Measurements from ENCODE around the gene ST7.
"Not testable (repeated sequence)": the region's sequence is repeated elsewhere in the genome, so short reads cannot be mapped to it uniquely, and the experiment has no call there.

Gene ST7

GRCh38 chr7:117243390-117243789, 290.1 kb downstream of the ST7 start:
- DNase-seq = no peak

GRCh38 chr7:117245703-117246102, 292.4 kb downstream of the ST7 start:
- not testable (repeated sequence) for DNase-seq

- DNase-seq = no peak
These were observed 294.5 kb downstream of the ST7 start for GRCh38 chr7:117247809-117248208.

- no peak for DNase-seq
These were observed 295.5 kb downstream of the ST7 start for GRCh38 chr7:117248829-117249228.

GRCh38 chr7:117249696-117250095, 296.4 kb downstream of the ST7 start:
- no peak for DNase-seq

GRCh38 chr7:117250245-117250644, 296.9 kb downstream of the ST7 start:
- no peak for DNase-seq

- no peak for DNase-seq
These were observed 297.5 kb downstream of the ST7 start for GRCh38 chr7:117250801-117251200.

GRCh38 chr7:117251687-117252086, 298.4 kb downstream of the ST7 start:
- DNase-seq = no peak

- no peak for DNase-seq
These were observed 306.3 kb downstream of the ST7 start for GRCh38 chr7:117259615-117260014.

GRCh38 chr7:117262546-117262945, 309.2 kb downstream of the ST7 start:
- DNase-seq = no peak

GRCh38 chr7:117264716-117265115, 311.4 kb downstream of the ST7 start:
- no peak for DNase-seq

- no peak for DNase-seq
These were observed 316.1 kb downstream of the ST7 start for GRCh38 chr7:117269417-117269816.

GRCh38 chr7:117269886-117270285, 316.6 kb downstream of the ST7 start:
- DNase-seq = no peak

- no peak for DNase-seq
These were observed 317.1 kb downstream of the ST7 start for GRCh38 chr7:117270371-117270770.

GRCh38 chr7:117271566-117271965, 318.3 kb downstream of the ST7 start:
- no peak for DNase-seq

GRCh38 chr7:117272017-117272759, 318.9 kb downstream of the ST7 start:
- DNase-seq = no peak

GRCh38 chr7:117273325-117273724, 320.0 kb downstream of the ST7 start:
- DNase-seq = no peak

- DNase-seq = no peak
These were observed 320.5 kb downstream of the ST7 start for GRCh38 chr7:117273814-117274225.

- DNase-seq = no peak
These were observed 321.6 kb downstream of the ST7 start for GRCh38 chr7:117274951-117275350.

GRCh38 chr7:117277576-117277975, 324.3 kb downstream of the ST7 start:
- DNase-seq = no peak

GRCh38 chr7:117278040-117278439, 324.7 kb downstream of the ST7 start:
- no peak for DNase-seq

- DNase-seq = no peak
These were observed 325.9 kb downstream of the ST7 start for GRCh38 chr7:117279203-117279602.
